Esophagus muscularis mucosa (tissue), 4 donors: ENCODE measurements around the gene CREB3L4. TPM values are rescaled to one million over a fixed set of nuclear protein-coding genes. Genes with fewer than 3 reads are reported as not detected.

Experiments
- DNase-seq: peaks from one replicate; pipeline ENCODE4 v3.0.0-alpha.2; 2017; ENCODE audit errors: extremely low spot score
- H3K27ac ChIP-seq, 4 donors: fragments of 200-600 bp; sonication (generic); replicated peaks in 1 of 4; 1 replicate in 3 of 4; 2 replicates in 1 of 4; pipeline ENCODE4 v1.5.1; 2016 to 2019; ENCODE audit warnings: mild to moderate bottlenecking in 1 of 4
- H3K27me3 ChIP-seq, 4 donors: fragments of 200-600 bp; sonication (generic); one replicate each; pipeline versions ENCODE4 v1.5.1 to v1.6.0; 2016 to 2019
- H3K36me3 ChIP-seq, 4 donors: fragments of 200-600 bp; sonication (generic); one replicate each; pipeline ENCODE4 v1.5.1; 2016 to 2019
- H3K4me1 ChIP-seq, 4 donors: fragments of 200-600 bp; sonication (generic); one replicate each; pipeline ENCODE4 v1.5.1; 2016 to 2019
- H3K4me3 ChIP-seq, 4 donors: fragments of 200-600 bp; sonication (generic); 1 replicate in 2 of 4; 2 replicates in 2 of 4; pipeline ENCODE4 v1.5.1; 2016 to 2019; ENCODE audit warnings: mild to moderate bottlenecking in 4 of 4, moderate library complexity in 1 of 4
- H3K9me3 ChIP-seq, 4 donors: fragments of 200-600 bp; sonication (generic); 1 replicate in 3 of 4; 2 replicates in 1 of 4; pipeline ENCODE4 v1.5.1; 2016 to 2019
- EP300 ChIP-seq: sonication (generic); formaldehyde crosslinking; IDR thresholded peaks from one replicate; pipeline ENCODE4 v1.6.1; 2017; ENCODE audit warnings: antibody characterized with exemption
- POLR2A ChIP-seq: fragments of 450-650 bp; IDR thresholded peaks from one replicate; pipeline ENCODE4 v1.6.1; 2017; ENCODE audit warnings: antibody characterized with exemption, moderate library complexity, mild to moderate bottlenecking, low read depth
- POLR2AphosphoS5 ChIP-seq, 2 donors: sonication (generic); formaldehyde crosslinking; IDR thresholded peaks; one replicate each; pipeline ENCODE4 v1.6.1; 2017; ENCODE audit warnings: antibody characterized with exemption in 2 of 2
- WGBS: methylation state at CpG from one replicate; pipeline ENCODE4 v1.1.5; 2018; 5-methylcytosine and 5-hydroxymethylcytosine counted together
- intact Hi-C: fragments of 100-400 bp; cut with DNase I; formaldehyde crosslinking; loops from one replicate; pipeline ENCODE4 v1.15.1; 2023
- total RNA-seq, 4 donors: library from RNA; depleted of rRNA; stranded (reverse); fragments of >200 nt; gene quantifications; one replicate each; pipeline versions ENCODE4 v1.1.0 to v1.2.1, GENCODE V29; 2016
- TF ChIP-seq, protein P1 (sequence below), 3 experiments: fragments of 200-600 bp in 2 of 3; fragments of 450-650 bp in 1 of 3; sonication (generic) in 2 of 3; IDR thresholded peaks; one replicate each; pipeline ENCODE4 v1.5.1; 2017 to 2019; ENCODE audit warnings: antibody characterized with exemption in 3 of 3, mild to moderate bottlenecking in 2 of 3, moderate library complexity in 1 of 3

Gene CREB3L4
- total RNA-seq, 4 donors from 2014 or later: 2.9 to 7.6 (median 6.8) TPM

DNA sequence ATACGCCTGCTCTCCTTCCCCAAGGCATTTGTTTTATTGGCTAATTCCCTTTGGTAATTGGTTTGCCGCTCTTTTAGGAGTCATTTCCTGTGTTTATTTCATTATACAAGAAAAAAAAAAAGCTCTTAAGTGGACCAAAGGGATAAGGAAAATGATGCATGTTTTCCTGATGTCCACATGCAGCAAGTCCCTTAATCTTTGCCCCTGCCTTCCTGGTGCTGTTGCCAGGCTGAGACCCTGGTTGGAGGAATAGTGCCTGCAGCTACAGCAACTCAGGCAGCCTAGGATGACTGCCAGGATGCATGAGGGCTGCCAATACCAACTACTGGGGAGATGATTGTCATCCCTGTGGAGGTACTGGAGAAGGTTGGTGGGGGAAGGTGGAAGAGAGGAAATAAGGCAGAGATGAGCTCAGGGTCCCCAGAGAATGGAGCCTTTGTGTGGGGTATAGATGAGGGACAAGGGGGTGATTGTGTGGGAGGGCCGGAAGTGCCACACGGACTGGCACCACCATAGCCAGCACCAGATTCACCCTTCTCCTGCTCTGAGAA lies 38.8 kb upstream of the CREB3L4 start:
- WGBS: 68% methylated on average over 4 of the region's 4 CpGs

GRCh38 chr1:153929426-153929825 lies 38.3 kb upstream of the CREB3L4 start:
- H3K9me3 ChIP-seq: no peaks in the 10 kb centered on the region
- TF ChIP-seq, protein P1, sequence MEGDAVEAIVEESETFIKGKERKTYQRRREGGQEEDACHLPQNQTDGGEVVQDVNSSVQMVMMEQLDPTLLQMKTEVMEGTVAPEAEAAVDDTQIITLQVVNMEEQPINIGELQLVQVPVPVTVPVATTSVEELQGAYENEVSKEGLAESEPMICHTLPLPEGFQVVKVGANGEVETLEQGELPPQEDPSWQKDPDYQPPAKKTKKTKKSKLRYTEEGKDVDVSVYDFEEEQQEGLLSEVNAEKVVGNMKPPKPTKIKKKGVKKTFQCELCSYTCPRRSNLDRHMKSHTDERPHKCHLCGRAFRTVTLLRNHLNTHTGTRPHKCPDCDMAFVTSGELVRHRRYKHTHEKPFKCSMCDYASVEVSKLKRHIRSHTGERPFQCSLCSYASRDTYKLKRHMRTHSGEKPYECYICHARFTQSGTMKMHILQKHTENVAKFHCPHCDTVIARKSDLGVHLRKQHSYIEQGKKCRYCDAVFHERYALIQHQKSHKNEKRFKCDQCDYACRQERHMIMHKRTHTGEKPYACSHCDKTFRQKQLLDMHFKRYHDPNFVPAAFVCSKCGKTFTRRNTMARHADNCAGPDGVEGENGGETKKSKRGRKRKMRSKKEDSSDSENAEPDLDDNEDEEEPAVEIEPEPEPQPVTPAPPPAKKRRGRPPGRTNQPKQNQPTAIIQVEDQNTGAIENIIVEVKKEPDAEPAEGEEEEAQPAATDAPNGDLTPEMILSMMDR (IDR thresholded peaks at IDR 0.05): no peak
- TF ChIP-seq POLR2AphosphoS5 (IDR thresholded peaks at IDR 0.05) (no peak), POLR2A (no peak), EP300 (no peak)
- intact Hi-C loops: no loop called here
- peaks cover 25 to 56% (median 48%) of the 10 kb centered on the region in 4 donors for H3K36me3 ChIP-seq
- DNase-seq: no peak
- H3K4me1 ChIP-seq: peaks cover 0 to 11% (median 3%) of the 10 kb centered on the region in 4 donors
- H3K4me3 ChIP-seq: no peak overlapping the region
- H3K27me3 ChIP-seq: no peaks in the 10 kb centered on the region
- whole genome bisulfite sequencing: 87% methylated on average over 5 of the region's 5 CpGs
- H3K27ac ChIP-seq: peak overlapping the region in 2 of 4 donors; percentile 15 to 59

More for the DNA sequence above, 38.8 kb upstream of the CREB3L4 start:
- Histone ChIP-seq H3K36me3 (peaks cover 21 to 51% (median 42%) of the 10 kb centered on the region in 4 donors), H3K27ac (peak overlapping the region in 3 of 4 donors; percentile 25 to 59 (median 44)), H3K27me3 (no peaks in the 10 kb centered on the region), H3K9me3 (no peaks in the 10 kb centered on the region), H3K4me1 (peaks cover 5 to 14% (median 7%) of the 10 kb centered on the region in 4 donors), H3K4me3 (no peak overlapping the region)
- intact Hi-C loops: no loop called here
- TF ChIP-seq EP300: no peak
- TF ChIP-seq, protein P1 (IDR thresholded peaks at IDR 0.05): no peak
- TF ChIP-seq POLR2AphosphoS5 (IDR thresholded peaks at IDR 0.05): no peak
- TF ChIP-seq POLR2A: no peak
- DNase-seq: no peak

DNA sequence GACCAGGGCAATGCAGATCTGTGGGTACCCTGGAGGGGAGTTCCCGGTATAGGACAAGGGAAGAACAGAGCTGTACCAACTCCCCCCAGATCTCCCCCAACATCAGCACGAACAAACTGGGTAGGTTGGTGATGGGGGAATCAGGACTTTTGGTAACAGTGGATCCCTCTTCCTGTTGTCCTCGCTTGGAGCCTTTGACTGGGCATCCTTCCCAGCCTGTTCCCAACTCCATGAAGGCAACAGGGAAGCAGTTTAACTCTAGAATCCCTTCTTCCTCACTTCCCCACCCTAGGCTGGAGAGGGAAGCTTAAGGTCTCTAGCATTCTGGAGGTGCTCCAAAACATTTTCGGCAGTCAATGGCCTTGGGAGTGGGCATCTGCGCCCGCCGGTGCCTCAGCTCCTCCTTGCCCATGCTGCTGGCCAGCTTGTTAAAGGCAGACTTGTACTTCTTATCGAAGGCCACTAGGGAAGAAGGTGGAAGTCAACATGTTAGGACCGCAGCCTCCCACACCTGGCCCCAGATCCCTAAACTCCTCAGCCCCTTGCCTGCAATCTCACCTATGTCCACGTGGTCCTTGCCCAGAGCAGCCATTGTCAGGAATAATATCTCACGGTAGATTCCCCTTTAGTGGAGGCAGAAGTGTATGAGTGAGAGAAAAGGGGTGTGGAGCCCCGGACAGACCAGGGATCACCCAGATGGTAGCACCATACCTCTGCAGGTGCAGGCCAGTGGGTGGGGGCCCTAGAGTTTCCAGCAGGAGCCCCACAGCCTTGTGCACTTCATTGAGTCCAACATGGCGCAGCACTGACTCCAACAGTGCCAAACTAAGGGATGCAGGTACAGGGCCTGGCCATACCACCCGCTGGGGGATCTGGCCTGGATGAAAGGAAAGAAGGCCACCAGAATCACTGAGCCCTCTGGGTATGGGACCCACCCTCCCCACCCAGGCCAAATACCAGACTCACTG lies 37.4 kb upstream of the CREB3L4 start:
- intact Hi-C loops: no loop called here
- Histone ChIP-seq H3K9me3 (no peaks in the 10 kb centered on the region), H3K27me3 (no peaks in the 10 kb centered on the region), H3K27ac (peak overlapping the region in 2 of 4 donors; percentile 15 to 59), H3K4me3 (no peak overlapping the region), H3K36me3 (peaks cover 32 to 65% (median 56%) of the 10 kb centered on the region in 4 donors), H3K4me1 (peaks cover 0 to 11% (median 3%) of the 10 kb centered on the region in 4 donors)
- 79% methylated on average over 12 of the region's 14 CpGs for WGBS
- TF ChIP-seq POLR2A (no peak), EP300 (no peak), POLR2AphosphoS5 (IDR thresholded peaks at IDR 0.05) (no peak)
- TF ChIP-seq, protein P1 (IDR thresholded peaks at IDR 0.05): no peak
- DNase-seq: no peak

GRCh38 chr1:153932156-153933131 lies 35.3 kb upstream of the CREB3L4 start:
- peaks cover 0 to 11% (median 3%) of the 10 kb centered on the region in 4 donors for H3K4me1 ChIP-seq
- no peak overlapping the region for H3K27ac ChIP-seq
- H3K9me3 ChIP-seq: no peaks in the 10 kb centered on the region
- no peak overlapping the region for H3K4me3 ChIP-seq
- no peaks in the 10 kb centered on the region for H3K27me3 ChIP-seq
- intact Hi-C loops: no loop called here
- WGBS: 92% methylated on average over 14 of the region's 18 CpGs
- H3K36me3 ChIP-seq: peaks cover 53 to 86% (median 78%) of the 10 kb centered on the region in 4 donors
- DNase-seq: no peak
- TF ChIP-seq, protein P1 (IDR thresholded peaks at IDR 0.05): no peak
- TF ChIP-seq POLR2AphosphoS5 (IDR thresholded peaks at IDR 0.05): no peak
- TF ChIP-seq POLR2A: no peak
- TF ChIP-seq EP300: no peak
